Parathyroid adenoma (tissue), 2 donors: ENCODE data around the gene RPL36AL.

ENCODE experiments used
- H2AFZ ChIP-seq: fragments of 300-600 bp; sonication (generic); one replicate; pipeline ENCODE4 v1.7.0; 2017; ENCODE audit warnings: antibody characterized with exemption, mild to moderate bottlenecking
- H3K27ac ChIP-seq: fragments of 300-600 bp; sonication (generic); one replicate; pipeline ENCODE4 v1.7.0; 2017
- H3K27me3 ChIP-seq: fragments of 300-600 bp; sonication (generic); one replicate; pipeline ENCODE4 v1.7.0; 2017; ENCODE audit warnings: low read length; ENCODE audit not compliant: control insufficient read depth, insufficient read depth
- H3K36me3 ChIP-seq: fragments of 300-600 bp; sonication (generic); one replicate; pipeline ENCODE4 v1.7.0; 2017; ENCODE audit warnings: low read length; ENCODE audit not compliant: control insufficient read depth, insufficient read depth
- H3K4me1 ChIP-seq: fragments of 300-600 bp; sonication (generic); one replicate; pipeline ENCODE4 v1.7.0; 2017; ENCODE audit warnings: control low read depth
- H3K4me2 ChIP-seq: fragments of 300-600 bp; sonication (generic); one replicate; pipeline ENCODE4 v1.7.0; 2017; ENCODE audit warnings: low read length
- H3K4me3 ChIP-seq: fragments of 300-600 bp; sonication (generic); one replicate; pipeline ENCODE4 v1.7.0; 2017; ENCODE audit warnings: low read depth, low read length
- H3K79me2 ChIP-seq: fragments of 300-600 bp; sonication (generic); one replicate; pipeline ENCODE4 v1.7.0; 2017; ENCODE audit warnings: control low read depth
- H3K9ac ChIP-seq: fragments of 300-600 bp; sonication (generic); one replicate; pipeline ENCODE4 v1.7.0; 2017; ENCODE audit warnings: mild to moderate bottlenecking
- H3K9me3 ChIP-seq: fragments of 300-600 bp; sonication (generic); one replicate; pipeline ENCODE4 v1.7.0; 2017; ENCODE audit warnings: low read length; ENCODE audit not compliant: control insufficient read depth
- CTCF ChIP-seq: fragments of 300-600 bp; sonication (generic); IDR thresholded peaks from one replicate; pipeline ENCODE4 v1.7.0; 2017; ENCODE audit warnings: antibody characterized with exemption, mild to moderate bottlenecking
- donor health status: primary hyperparathyroidism.

RPL36AL gene

GRCh38 chr14:49617852-49618519, 2.4 kb downstream of the RPL36AL start:
- TF ChIP-seq CTCF: no peak
- peaks cover 7% of the 10 kb centered on the region for H3K4me1 ChIP-seq
- H3K4me3 ChIP-seq: no peak overlapping the region
- no peaks in the 10 kb centered on the region for H3K9me3 ChIP-seq
- H3K36me3 ChIP-seq: no peaks in the 10 kb centered on the region
- H3K27me3 ChIP-seq: no peaks in the 10 kb centered on the region
- no peak overlapping the region for H3K4me2 ChIP-seq
- no peak overlapping the region for H2AFZ ChIP-seq
- no peak overlapping the region for H3K27ac ChIP-seq
- no peak overlapping the region for H3K9ac ChIP-seq
- H3K79me2 ChIP-seq: peaks cover 9% of the 10 kb centered on the region

DNA sequence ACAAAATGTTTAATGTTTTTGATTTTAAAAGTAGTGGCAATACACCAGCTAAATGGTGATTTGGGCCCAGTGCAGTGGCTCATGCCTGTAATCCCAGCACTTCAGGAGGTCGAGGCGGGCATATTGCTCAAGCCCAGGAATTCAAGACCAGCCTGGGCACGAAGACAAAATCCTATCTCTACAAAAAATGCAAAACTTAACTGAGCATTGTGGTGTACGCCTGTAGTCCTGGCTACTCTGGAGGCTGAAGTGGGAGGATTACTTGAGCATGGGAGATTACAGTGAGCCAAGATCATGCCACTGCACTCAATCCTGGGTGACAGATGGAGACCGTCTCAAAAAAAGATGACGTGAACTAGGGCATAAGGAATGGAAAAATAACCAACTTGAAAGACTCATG, 4.7 kb downstream of the RPL36AL start:
- H3K79me2 ChIP-seq: peaks cover 3% of the 10 kb centered on the region
- no peak overlapping the region for H3K27ac ChIP-seq
- no peak for TF ChIP-seq CTCF
- H3K9ac ChIP-seq: no peak overlapping the region
- no peak overlapping the region for H3K4me3 ChIP-seq
- no peaks in the 10 kb centered on the region for H3K9me3 ChIP-seq
- no peaks in the 10 kb centered on the region for H3K27me3 ChIP-seq
- H2AFZ ChIP-seq: no peak overlapping the region
- H3K4me2 ChIP-seq: no peak overlapping the region
- H3K36me3 ChIP-seq: no peaks in the 10 kb centered on the region
- no peaks in the 10 kb centered on the region for H3K4me1 ChIP-seq

- H2AFZ ChIP-seq: no peak overlapping the region
- H3K27ac ChIP-seq: no peak overlapping the region
- H3K36me3 ChIP-seq: no peaks in the 10 kb centered on the region
- H3K4me2 ChIP-seq: no peak overlapping the region
- TF ChIP-seq CTCF: no peak
- no peak overlapping the region for H3K9ac ChIP-seq
- H3K4me3 ChIP-seq: no peak overlapping the region
- no peaks in the 10 kb centered on the region for H3K27me3 ChIP-seq
- peaks cover 2% of the 10 kb centered on the region for H3K79me2 ChIP-seq
- no peaks in the 10 kb centered on the region for H3K9me3 ChIP-seq
- no peaks in the 10 kb centered on the region for H3K4me1 ChIP-seq
These were observed 6.2 kb downstream of the RPL36AL start for GRCh38 chr14:49614196-49614595.

DNA sequence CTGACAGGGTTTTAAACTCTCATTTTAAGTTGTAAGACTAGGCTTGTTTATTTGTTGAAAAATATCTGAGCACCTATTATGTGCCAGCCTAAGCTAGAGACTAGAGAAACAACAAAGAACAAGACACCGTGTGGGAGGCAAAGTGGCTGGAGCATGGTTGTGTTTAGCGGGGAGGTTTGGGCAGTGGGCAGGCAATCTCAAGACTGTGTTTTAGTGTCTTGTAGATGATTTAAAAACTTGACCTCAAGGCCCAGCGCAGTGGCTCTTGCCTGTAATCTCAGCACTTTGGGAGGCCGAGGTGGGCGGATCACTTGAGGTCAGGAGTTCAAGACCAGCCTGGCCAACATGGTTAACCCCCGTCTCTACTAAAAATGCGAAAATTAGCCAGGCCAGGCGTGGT, 7.8 kb downstream of the RPL36AL start:
- Histone ChIP-seq H3K4me3 (no peak overlapping the region), H3K36me3 (no peaks in the 10 kb centered on the region), H3K9ac (no peak overlapping the region), H3K9me3 (no peaks in the 10 kb centered on the region), H3K79me2 (peaks cover 2% of the 10 kb centered on the region), H3K4me1 (no peaks in the 10 kb centered on the region), H2AFZ (no peak overlapping the region), H3K27ac (no peak overlapping the region), H3K27me3 (no peaks in the 10 kb centered on the region), H3K4me2 (no peak overlapping the region)
- TF ChIP-seq CTCF: no peak

DNA sequence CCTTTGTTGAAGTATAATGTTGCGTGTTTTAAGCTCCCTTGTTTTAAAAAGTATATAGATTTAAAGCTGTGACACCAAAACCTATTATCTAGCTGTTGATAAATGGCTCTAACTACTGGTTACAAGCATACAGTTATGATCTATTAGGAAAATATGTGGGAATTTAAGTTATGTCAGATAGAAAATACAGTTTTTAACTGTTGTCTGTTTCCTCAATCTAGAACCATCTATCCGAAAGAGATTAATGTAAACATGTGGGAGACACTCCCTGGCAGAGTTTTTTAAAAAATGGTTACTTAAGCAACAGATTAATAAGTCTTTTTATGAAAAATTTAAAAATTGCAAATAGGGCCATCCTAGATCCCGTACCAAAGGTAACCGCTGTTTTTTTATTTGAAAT, 8.2 kb downstream of the RPL36AL start:
- no peak for TF ChIP-seq CTCF
- Histone ChIP-seq H3K9me3 (no peaks in the 10 kb centered on the region), H3K27me3 (no peaks in the 10 kb centered on the region), H3K27ac (no peak overlapping the region), H3K9ac (no peak overlapping the region), H3K36me3 (no peaks in the 10 kb centered on the region), H3K4me3 (no peak overlapping the region), H3K4me2 (no peak overlapping the region), H2AFZ (no peak overlapping the region), H3K79me2 (peaks cover 2% of the 10 kb centered on the region), H3K4me1 (no peaks in the 10 kb centered on the region)
